ENCODE results near the gene CDC73.
"Not testable (repeated sequence)": the region's sequence is repeated elsewhere in the genome, so short reads cannot be mapped to it uniquely, and the experiment has no call there.

Gene CDC73

GRCh38 chr1:193114485-193115095 lies 7.2 kb upstream of the CDC73 start:
- no peak for DNase-seq

DNA sequence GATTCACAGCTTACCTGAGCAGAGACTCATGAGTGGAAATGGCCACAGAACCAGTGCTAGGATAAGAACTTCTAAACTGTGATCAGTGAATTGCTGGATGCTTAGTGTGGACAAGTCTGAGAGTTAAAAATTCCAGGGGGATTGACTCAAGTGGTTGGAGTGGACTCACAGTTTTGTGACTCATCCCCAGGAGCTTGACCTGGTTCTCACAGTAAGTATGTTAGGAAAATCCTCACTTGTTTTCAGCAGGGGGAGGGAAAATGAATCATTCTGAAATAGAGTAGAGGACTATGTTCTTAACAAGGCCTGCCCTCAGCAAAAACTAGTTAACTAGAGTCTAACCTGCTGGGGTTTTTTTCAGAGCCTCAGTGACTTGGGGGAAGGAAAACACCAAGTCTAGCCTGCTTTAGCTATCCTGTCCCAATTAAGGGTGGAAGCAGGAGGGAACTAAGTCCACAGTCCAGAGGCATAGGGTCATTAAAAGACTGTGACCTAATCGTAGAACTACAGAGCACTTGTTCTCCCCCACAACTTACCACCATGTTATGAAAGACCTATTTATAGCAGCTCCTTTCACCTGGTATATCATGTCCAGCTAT lies 6.1 kb upstream of the CDC73 start:
- DNase-seq, result peak; percentile 95

GRCh38 chr1:193117167-193117566 lies 4.7 kb upstream of the CDC73 start:
- DNase-seq, result not testable (repeated sequence)

GRCh38 chr1:193118194-193118593 lies 3.6 kb upstream of the CDC73 start:
- no peak for DNase-seq

DNA sequence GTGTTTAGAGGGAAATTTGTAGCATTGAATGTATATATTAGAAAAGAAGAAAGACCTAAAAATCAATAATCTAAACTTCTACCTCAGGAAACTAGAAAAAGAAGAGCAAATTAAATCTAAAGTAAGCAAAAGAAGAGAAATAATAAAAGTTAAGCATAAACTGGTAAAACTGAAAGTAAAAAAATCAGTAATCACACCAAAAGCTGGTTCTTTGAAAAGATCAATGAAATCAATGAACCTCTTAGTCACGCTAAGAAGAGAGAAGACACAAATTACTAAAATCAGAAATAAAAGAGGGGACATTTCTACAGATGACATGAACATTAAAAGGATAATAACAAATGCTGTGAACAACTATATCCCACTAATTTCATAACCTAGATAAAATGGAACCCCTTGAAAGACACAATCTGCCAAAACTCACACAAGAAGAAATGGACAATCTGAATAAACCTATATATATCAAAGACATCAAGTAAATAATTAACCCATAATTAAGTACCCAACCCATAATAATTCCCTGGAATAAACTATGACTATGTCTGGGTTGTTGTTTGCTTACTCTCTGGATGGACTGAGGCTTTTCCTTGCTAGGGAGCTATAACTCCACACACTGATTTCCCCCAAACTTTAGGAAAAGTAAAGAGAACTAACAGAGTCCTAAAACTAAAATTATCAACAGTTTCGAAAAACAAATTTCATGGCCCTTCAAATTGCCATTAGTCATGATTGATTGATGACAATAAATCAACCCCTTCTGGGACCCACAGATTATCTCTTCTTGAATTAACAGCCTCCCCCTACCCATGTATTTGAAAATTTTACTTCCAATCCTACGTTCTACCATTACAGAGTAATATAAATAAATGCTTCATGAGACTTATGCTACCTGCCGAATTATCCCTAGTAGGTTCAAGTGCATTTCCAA lies 2.8 kb upstream of the CDC73 start:
- DNase-seq, result no peak

DNA sequence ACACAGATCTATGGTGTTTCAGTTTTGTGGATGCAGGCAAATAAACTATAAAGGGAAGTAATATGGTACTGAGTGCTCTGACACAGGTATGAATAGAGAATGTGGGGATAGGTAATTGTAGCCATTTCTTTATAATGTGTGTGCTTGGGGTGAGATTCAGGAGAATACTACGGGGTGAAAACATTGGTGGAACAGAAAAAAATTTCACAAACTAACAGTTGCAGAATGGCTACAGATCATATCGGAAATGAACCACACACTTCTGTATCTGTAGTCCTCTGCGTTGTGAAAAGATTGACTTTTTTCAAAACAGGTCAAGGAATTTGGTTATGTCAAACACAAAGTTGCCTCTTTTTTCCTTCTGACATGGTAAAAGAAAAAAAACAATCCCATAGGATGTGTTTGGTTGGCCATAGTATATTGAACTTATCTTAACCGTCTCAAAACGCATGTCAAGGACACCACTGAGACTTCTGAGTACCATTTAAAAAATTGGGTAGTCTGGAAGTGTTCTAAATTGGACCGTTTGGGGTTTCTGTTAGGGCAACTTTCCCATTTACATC lies 1.1 kb upstream of the CDC73 start:
- DNase-seq, result no peak

- DNase-seq, result no peak
Measured at GRCh38 chr1:193123751-193124150, 1.9 kb downstream of the CDC73 start.

DNA sequence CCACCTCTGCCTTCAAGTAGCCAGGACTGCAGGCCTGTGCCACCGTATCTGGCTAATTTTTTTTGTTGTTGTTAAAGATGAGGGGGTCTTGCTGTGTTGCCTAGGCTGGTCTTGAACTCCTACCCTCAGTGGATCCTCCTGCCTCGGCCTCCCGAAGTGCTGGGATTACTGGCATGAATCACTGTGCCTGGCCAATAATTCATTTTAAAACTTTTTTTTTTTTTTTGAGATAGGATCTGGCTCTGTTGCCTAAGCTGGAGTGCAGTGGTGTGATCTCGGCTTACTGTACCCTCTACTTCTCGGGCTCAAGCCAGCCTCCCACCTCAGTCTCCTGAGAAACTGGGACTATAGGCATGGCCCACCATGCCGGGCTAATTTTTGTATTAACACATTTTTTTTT lies 3.5 kb downstream of the CDC73 start:
- DNase-seq, result no peak

DNA sequence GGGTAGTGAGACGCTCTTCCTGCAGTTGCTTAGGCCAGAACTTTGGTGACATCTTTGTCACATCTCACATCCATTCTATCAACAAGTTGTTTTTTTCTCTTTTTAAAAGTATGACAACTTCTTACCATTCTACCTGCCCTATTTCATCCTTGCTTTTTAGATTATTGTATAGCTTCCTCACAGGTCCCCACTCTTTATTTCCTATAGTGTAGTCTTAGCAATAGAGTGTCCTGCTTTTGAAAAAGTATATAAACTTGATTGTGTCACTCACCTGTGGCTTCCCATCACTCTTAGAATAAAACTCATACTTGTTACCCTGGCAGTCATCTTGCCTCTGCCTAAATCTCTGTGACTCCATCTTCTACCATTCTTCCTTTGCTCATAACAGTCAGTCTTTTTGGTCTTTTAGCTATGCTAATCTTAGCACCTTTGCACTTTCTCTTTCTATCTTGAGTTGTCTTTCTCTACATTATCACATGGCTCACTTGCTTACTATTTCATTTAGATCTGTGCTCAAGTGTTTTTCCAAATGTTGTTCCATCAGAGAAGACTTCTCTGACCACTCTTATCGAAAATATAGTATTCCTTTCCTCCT lies 9.5 kb downstream of the CDC73 start:
- no peak for DNase-seq

DNA sequence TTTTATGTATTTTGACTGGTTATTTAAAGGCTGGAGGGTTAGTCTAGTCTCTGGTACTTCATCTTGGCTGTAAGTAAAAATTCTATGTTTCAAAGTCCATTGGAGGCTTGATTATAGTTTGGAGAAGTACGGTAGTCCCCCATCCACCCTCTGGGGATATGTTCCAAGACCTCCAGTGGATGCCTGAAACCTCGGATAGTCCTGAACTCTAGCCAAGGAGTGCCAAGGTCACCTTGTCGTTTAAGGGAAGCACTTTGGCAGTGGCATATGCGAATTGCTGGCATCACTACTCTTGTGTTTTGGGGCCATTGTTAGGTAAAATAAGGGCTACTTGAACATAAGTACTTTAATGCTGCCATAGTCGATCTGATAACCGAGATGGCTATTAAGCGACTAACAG lies 18.4 kb downstream of the CDC73 start:
- DNase-seq, result no peak

DNA sequence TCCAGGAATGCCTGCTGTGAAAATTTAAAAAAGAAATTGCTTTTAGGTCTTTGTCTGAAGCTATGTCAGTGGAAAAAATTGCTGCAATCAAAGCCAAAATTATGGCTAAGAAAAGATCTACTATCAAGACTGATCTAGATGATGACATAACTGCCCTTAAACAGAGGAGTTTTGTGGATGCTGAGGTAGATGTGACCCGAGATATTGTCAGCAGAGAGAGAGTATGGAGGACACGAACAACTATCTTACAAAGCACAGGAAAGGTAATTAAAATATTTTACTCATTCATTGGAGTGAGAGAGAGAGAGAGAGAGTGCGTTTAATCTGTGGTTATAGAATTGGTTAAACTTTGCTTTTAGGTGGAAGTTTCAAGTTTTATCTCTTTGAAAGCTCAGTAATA lies 20.0 kb downstream of the CDC73 start:
- no peak for DNase-seq

DNA sequence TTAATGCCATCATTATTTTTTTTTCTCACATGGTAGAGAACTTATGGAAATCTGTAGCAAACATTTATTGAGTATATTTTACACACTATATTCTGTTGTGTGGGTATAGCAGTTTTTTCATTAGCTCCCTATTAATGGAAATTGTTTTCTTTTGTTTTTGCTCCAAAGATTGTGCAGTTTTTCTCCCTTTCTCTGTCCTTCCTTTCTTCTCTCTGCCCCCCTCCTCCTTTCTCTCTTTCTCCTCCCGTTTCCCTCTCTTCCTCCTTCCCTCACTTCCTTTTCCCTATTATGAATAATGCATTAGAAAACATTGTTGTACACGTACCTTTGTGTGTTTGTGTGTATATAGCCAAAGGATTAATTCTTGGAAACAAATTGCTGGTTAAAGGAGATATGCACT lies 20.6 kb downstream of the CDC73 start:
- DNase-seq, result no peak

GRCh38 chr1:193143285-193143684 lies 21.5 kb downstream of the CDC73 start:
- no peak for DNase-seq

- DNase-seq, result no peak
Measured at GRCh38 chr1:193144361-193144938, 22.6 kb downstream of the CDC73 start.

DNA sequence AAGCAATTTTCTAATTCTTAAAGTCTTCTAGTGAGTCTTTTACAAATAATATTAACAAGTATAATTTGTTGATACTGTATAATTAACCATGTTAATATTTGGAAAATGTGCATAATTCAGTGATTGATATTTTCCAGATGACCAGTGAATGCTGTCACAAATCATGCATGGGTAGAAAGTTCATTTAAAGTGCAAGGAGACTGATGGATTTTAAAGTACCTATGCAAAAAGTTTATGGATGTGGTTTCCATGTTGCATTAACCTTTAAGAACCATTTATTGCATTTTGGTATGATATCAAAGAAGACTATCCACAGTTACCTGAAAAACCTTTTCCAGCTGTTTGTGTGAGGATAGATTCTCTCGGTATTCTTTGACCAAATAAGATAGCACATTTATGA lies 23.2 kb downstream of the CDC73 start:
- no peak for DNase-seq

- DNase-seq, result no peak
Measured at GRCh38 chr1:193156117-193156821, 34.4 kb downstream of the CDC73 start.

DNA sequence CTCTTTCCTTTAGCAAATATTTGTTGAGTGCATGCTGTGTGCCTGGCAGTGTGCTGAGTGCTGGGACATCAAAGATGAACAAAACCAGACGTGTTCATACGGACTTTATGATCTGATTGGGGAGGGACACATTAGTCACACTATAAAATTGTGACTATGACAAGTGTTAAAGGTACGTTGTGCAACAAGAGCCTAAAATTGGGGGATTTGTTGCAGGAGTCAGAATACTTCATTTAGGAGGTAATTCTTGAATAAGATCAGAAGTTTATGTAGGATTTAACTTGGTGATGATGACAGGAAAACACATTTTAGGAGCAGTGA lies 35.0 kb downstream of the CDC73 start:
- DNase-seq, result no peak

DNA sequence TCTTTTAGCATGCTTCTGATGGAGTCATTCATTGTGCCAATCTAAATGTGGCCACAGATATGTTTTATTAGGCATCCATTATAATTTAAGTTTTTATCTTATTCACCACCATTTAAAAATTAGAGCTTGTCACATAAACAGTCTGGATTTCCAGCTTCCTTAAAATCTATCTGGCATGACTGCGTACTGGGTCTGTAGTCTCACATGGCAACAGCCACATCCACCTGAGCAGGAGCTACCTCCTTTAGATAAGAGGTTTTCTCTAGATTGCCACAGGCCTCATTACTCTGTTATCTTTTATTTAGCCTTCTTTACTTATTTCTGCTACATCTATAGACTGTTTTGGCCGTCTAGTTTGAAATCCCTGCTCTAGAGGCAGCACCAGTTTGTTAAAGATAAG lies 35.5 kb downstream of the CDC73 start:
- DNase-seq, result no peak

- no peak for DNase-seq
Measured at GRCh38 chr1:193176113-193176512, 54.3 kb downstream of the CDC73 start.

- DNase-seq, result no peak
Measured at GRCh38 chr1:193176788-193177187, 55.0 kb downstream of the CDC73 start.

DNA sequence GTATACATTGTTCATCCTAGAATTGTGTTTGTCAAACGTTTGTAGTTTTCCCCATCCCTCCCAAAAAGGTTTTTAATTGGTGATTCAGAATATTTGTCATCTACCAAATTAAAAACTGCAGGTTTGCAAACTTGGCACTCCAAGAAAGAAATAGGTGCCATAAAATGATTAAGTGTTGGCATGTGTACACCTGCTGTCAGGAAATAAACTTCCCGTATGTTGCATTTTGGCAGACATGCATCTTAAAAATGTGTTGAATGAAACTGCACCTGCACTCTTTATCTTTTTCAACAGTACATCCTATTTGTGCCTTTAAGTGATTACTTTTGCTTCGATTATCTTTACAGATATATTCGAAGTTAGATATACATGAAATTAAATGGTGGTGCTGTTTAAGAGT lies 57.3 kb downstream of the CDC73 start:
- no peak for DNase-seq

GRCh38 chr1:193181536-193181935 lies 59.7 kb downstream of the CDC73 start:
- peak; percentile 18 for DNase-seq

- no peak for DNase-seq
Measured at GRCh38 chr1:193181985-193182384, 60.2 kb downstream of the CDC73 start.
